Measurements from ENCODE around the gene SDCCAG8.

The SDCCAG8 gene

GRCh38 chr1:243548516-243548915, 292.7 kb downstream of the SDCCAG8 start:
- Mint-ChIP-seq H3K9me3 (no peaks in the 10 kb centered on the region), H3K4me3 (no peak overlapping the region), H3K27me3 (no peaks in the 10 kb centered on the region), H3K27ac (no peak overlapping the region), H3K4me1 (ENCODE audit: low read depth) (no peaks in the 10 kb centered on the region), H3K36me3 (ENCODE audit: low read depth) (peaks cover 40% of the 10 kb centered on the region)

GRCh38 chr1:243549108-243549507, 293.3 kb downstream of the SDCCAG8 start:
- Mint-ChIP-seq H3K27ac (no peak overlapping the region), H3K36me3 (ENCODE audit: low read depth) (peaks cover 34% of the 10 kb centered on the region), H3K4me1 (ENCODE audit: low read depth) (no peaks in the 10 kb centered on the region), H3K9me3 (no peaks in the 10 kb centered on the region), H3K27me3 (no peaks in the 10 kb centered on the region), H3K4me3 (no peak overlapping the region)
